ENCODE data around the gene GINS3. TPM values are rescaled to one million over a fixed set of nuclear protein-coding genes. Genes with fewer than 3 reads are reported as not detected.
"Not testable (repeated sequence)": the region's sequence is repeated elsewhere in the genome, so short reads cannot be mapped to it uniquely, and the experiment has no call there.

Gene GINS3
- polyA plus RNA-seq, 4 donors: 1.3 to 6.7 (median 3.5) TPM

- DNase-seq (no peak), FAIRE-seq (no peak)
- no peak overlapping the region for H3K4me3 ChIP-seq (ENCODE audit: low read depth in 1 of 3, low read length in 3 of 3)
- peaks cover 0 to 4% (median 2%) of the 10 kb centered on the region in 3 donors for H3K27me3 ChIP-seq (ENCODE audit: control insufficient read depth in 3 of 3, insufficient read depth in 3 of 3, low read length in 3 of 3)
- no peaks in the 10 kb centered on the region for H3K36me3 ChIP-seq (ENCODE audit: control insufficient read depth in 3 of 3, insufficient read depth in 2 of 3, low read depth in 1 of 3, low read length in 3 of 3)
- no peak overlapping the region for H3K27ac ChIP-seq (ENCODE audit: low read depth in 1 of 3, low read length in 2 of 3)
- H3K4me1 ChIP-seq (ENCODE audit: control insufficient read depth in 3 of 3, insufficient read depth in 2 of 3, low read depth in 1 of 3, low read length in 2 of 3): no peaks in the 10 kb centered on the region
- no peaks in the 10 kb centered on the region for H3K9me3 ChIP-seq (ENCODE audit: control insufficient read depth in 2 of 2, insufficient read depth in 1 of 2, low read depth in 1 of 2, low read length in 1 of 2)
These were observed 13.9 kb upstream of the GINS3 start for GRCh38 chr16:58378401-58378800.

DNA sequence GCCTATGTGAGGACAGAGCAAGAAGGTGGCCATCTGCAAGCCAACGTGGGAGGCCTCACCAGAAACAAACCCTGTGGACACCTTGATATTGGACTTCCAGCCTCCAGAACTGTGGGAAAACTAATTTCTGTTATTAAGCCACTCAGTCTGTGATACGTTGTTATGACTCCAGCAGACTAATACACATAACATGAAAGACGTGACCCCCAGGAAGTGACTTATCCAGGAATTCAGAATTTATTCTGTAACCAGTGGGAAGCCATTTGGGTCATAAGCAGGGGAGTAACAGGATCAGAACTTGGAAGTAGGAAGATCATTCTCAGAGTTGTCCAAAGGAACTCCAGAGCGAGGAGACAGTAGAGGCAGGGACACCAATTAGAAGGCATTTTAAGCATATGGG is 12.5 kb upstream of the GINS3 start:
- no peak overlapping the region for H3K4me3 ChIP-seq (ENCODE audit: low read depth in 1 of 3, low read length in 3 of 3)
- no peaks in the 10 kb centered on the region for H3K36me3 ChIP-seq (ENCODE audit: control insufficient read depth in 3 of 3, insufficient read depth in 2 of 3, low read depth in 1 of 3, low read length in 3 of 3)
- H3K27me3 ChIP-seq (ENCODE audit: control insufficient read depth in 3 of 3, insufficient read depth in 3 of 3, low read length in 3 of 3): peaks cover 2 to 4% (median 2%) of the 10 kb centered on the region in 3 donors
- no peak overlapping the region for H3K27ac ChIP-seq (ENCODE audit: low read depth in 1 of 3, low read length in 2 of 3)
- DNase-seq: no peak
- WGBS, 3 donors: 85 to 90% (median 88%) methylated on average over 4 of the region's 4 CpGs
- no peak for FAIRE-seq
- H3K9me3 ChIP-seq (ENCODE audit: control insufficient read depth in 2 of 2, insufficient read depth in 1 of 2, low read depth in 1 of 2, low read length in 1 of 2): no peaks in the 10 kb centered on the region
- H3K4me1 ChIP-seq (ENCODE audit: control insufficient read depth in 3 of 3, insufficient read depth in 2 of 3, low read depth in 1 of 3, low read length in 2 of 3): no peaks in the 10 kb centered on the region

DNA sequence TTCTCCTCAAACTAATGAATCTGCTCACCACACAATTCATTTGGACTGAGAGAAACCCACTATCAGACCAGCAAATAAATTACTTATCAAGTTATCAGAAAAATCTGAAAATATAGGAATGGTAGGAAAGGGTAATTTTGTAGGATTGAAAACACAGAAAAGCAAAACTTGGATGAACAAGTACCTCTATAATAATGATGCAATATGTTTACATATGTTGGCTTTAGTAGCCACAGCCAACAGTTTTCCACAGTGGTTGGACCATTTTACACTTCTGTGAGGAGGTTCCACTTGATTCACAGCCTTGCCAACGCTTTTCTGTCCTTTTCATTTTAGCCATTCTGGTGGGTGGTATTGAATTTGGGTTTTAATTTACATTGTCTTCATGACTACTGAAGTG is 10.6 kb upstream of the GINS3 start:
- H3K4me3 ChIP-seq (ENCODE audit: low read depth in 1 of 3, low read length in 3 of 3): no peak overlapping the region
- peaks cover 2% of the 10 kb centered on the region in 3 donors for H3K27me3 ChIP-seq (ENCODE audit: control insufficient read depth in 3 of 3, insufficient read depth in 3 of 3, low read length in 3 of 3)
- no peaks in the 10 kb centered on the region for H3K9me3 ChIP-seq (ENCODE audit: control insufficient read depth in 2 of 2, insufficient read depth in 1 of 2, low read depth in 1 of 2, low read length in 1 of 2)
- FAIRE-seq (no peak), DNase-seq (no peak)
- no peaks in the 10 kb centered on the region for H3K36me3 ChIP-seq (ENCODE audit: control insufficient read depth in 3 of 3, insufficient read depth in 2 of 3, low read depth in 1 of 3, low read length in 3 of 3)
- 75 to 84% (median 79%) methylated on average over 1 of the region's 1 CpG for WGBS, 3 donors
- no peak overlapping the region for H3K27ac ChIP-seq (ENCODE audit: low read depth in 1 of 3, low read length in 2 of 3)
- no peaks in the 10 kb centered on the region for H3K4me1 ChIP-seq (ENCODE audit: control insufficient read depth in 3 of 3, insufficient read depth in 2 of 3, low read depth in 1 of 3, low read length in 2 of 3)

GRCh38 chr16:58384437-58385055 is 7.7 kb upstream of the GINS3 start:
- H3K27me3 ChIP-seq (ENCODE audit: control insufficient read depth in 3 of 3, insufficient read depth in 3 of 3, low read length in 3 of 3): peaks cover 2 to 4% (median 2%) of the 10 kb centered on the region in 3 donors
- no peak overlapping the region for H3K4me3 ChIP-seq (ENCODE audit: low read depth in 1 of 3, low read length in 3 of 3)
- WGBS, 3 donors: 14 to 47% (median 22%) methylated on average over 5 of the region's 5 CpGs
- FAIRE-seq: no peak
- DNase-seq: peak in 1 of 2 donors; percentile 35
- H3K36me3 ChIP-seq (ENCODE audit: control insufficient read depth in 3 of 3, insufficient read depth in 2 of 3, low read depth in 1 of 3, low read length in 3 of 3): no peaks in the 10 kb centered on the region
- H3K9me3 ChIP-seq (ENCODE audit: control insufficient read depth in 2 of 2, insufficient read depth in 1 of 2, low read depth in 1 of 2, low read length in 1 of 2): no peaks in the 10 kb centered on the region
- H3K27ac ChIP-seq (ENCODE audit: low read depth in 1 of 3, low read length in 2 of 3): no peak overlapping the region
- H3K4me1 ChIP-seq (ENCODE audit: control insufficient read depth in 3 of 3, insufficient read depth in 2 of 3, low read depth in 1 of 3, low read length in 2 of 3): no peaks in the 10 kb centered on the region

- Histone ChIP-seq H3K27ac (ENCODE audit: low read depth in 1 of 3, low read length in 2 of 3) (no peak overlapping the region), H3K27me3 (ENCODE audit: control insufficient read depth in 3 of 3, insufficient read depth in 3 of 3, low read length in 3 of 3) (peaks cover 2 to 4% (median 2%) of the 10 kb centered on the region in 3 donors), H3K4me3 (ENCODE audit: low read depth in 1 of 3, low read length in 3 of 3) (no peak overlapping the region), H3K36me3 (ENCODE audit: control insufficient read depth in 3 of 3, insufficient read depth in 2 of 3, low read depth in 1 of 3, low read length in 3 of 3) (no peaks in the 10 kb centered on the region), H3K4me1 (ENCODE audit: control insufficient read depth in 3 of 3, insufficient read depth in 2 of 3, low read depth in 1 of 3, low read length in 2 of 3) (no peaks in the 10 kb centered on the region), H3K9me3 (ENCODE audit: control insufficient read depth in 2 of 2, insufficient read depth in 1 of 2, low read depth in 1 of 2, low read length in 1 of 2) (no peaks in the 10 kb centered on the region)
- WGBS, 3 donors: 81 to 84% (median 83%) methylated on average over 7 of the region's 7 CpGs
- no peak for FAIRE-seq
- DNase-seq: no peak
These were observed 7.0 kb upstream of the GINS3 start for GRCh38 chr16:58385218-58385773.

GRCh38 chr16:58389724-58390123 is 2.5 kb upstream of the GINS3 start:
- H3K27ac ChIP-seq (ENCODE audit: low read depth in 1 of 3, low read length in 2 of 3): no peak overlapping the region
- H3K27me3 ChIP-seq (ENCODE audit: control insufficient read depth in 3 of 3, insufficient read depth in 3 of 3, low read length in 3 of 3): peaks cover 0 to 6% (median 0%) of the 10 kb centered on the region in 3 donors
- no peaks in the 10 kb centered on the region for H3K9me3 ChIP-seq (ENCODE audit: control insufficient read depth in 2 of 2, insufficient read depth in 1 of 2, low read depth in 1 of 2, low read length in 1 of 2)
- no peak overlapping the region for H3K4me3 ChIP-seq (ENCODE audit: low read depth in 1 of 3, low read length in 3 of 3)
- H3K36me3 ChIP-seq (ENCODE audit: control insufficient read depth in 3 of 3, insufficient read depth in 2 of 3, low read depth in 1 of 3, low read length in 3 of 3): no peaks in the 10 kb centered on the region
- H3K4me1 ChIP-seq (ENCODE audit: control insufficient read depth in 3 of 3, insufficient read depth in 2 of 3, low read depth in 1 of 3, low read length in 2 of 3): peaks cover 0 to 3% (median 0%) of the 10 kb centered on the region in 3 donors
- FAIRE-seq (no peak), DNase-seq (no peak)

GRCh38 chr16:58393138-58393504 is 850 bp downstream of the GINS3 start:
- Histone ChIP-seq H3K9me3 (ENCODE audit: control insufficient read depth in 2 of 2, insufficient read depth in 1 of 2, low read depth in 1 of 2, low read length in 1 of 2) (no peaks in the 10 kb centered on the region), H3K27me3 (ENCODE audit: control insufficient read depth in 3 of 3, insufficient read depth in 3 of 3, low read length in 3 of 3) (peaks cover 0 to 6% (median 0%) of the 10 kb centered on the region in 3 donors), H3K36me3 (ENCODE audit: control insufficient read depth in 3 of 3, insufficient read depth in 2 of 3, low read depth in 1 of 3, low read length in 3 of 3) (no peaks in the 10 kb centered on the region), H3K4me3 (ENCODE audit: low read depth in 1 of 3, low read length in 3 of 3) (peak overlapping the region; percentile 62 to 87 (median 86)), H3K4me1 (ENCODE audit: control insufficient read depth in 3 of 3, insufficient read depth in 2 of 3, low read depth in 1 of 3, low read length in 2 of 3) (peaks cover 0 to 3% (median 0%) of the 10 kb centered on the region in 3 donors), H3K27ac (ENCODE audit: low read depth in 1 of 3, low read length in 2 of 3) (peak overlapping the region in 2 of 3 donors; percentile 32 to 35)
- WGBS, 3 donors: 48 to 61% (median 57%) methylated on average over 2 of the region's 2 CpGs
- FAIRE-seq (no peak), DNase-seq (no peak)

DNA sequence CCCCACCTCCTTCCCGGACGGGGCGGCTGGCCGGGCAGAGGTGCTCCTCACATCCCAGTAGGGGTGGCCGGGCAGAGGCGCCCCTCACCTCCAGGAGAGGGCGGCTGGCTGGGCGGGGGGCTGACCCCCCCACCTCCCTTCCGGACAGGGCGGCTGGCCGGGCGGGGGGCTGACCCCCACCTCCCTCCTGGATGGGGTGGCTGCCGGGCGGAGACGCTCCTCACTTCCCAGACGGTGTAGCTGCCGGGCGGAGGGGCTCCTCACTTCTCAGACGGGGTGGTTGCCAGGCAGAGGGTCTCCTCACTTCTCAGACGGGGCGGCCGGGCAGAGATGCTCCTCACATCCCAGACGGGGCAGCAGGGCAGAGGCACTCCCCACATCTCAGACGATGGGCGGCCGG is 4.6 kb downstream of the GINS3 start:
- 97 to 100% (median 97%) methylated on average over 12 to 26 of the region's 26 CpGs for WGBS, 3 donors
- H3K4me1 ChIP-seq (ENCODE audit: control insufficient read depth in 3 of 3, insufficient read depth in 2 of 3, low read depth in 1 of 3, low read length in 2 of 3); FAIRE-seq; H3K36me3 ChIP-seq (ENCODE audit: control insufficient read depth in 3 of 3, insufficient read depth in 2 of 3, low read depth in 1 of 3, low read length in 3 of 3); H3K27ac ChIP-seq (ENCODE audit: low read depth in 1 of 3, low read length in 2 of 3); H3K27me3 ChIP-seq (ENCODE audit: control insufficient read depth in 3 of 3, insufficient read depth in 3 of 3, low read length in 3 of 3); DNase-seq; H3K9me3 ChIP-seq (ENCODE audit: control insufficient read depth in 2 of 2, insufficient read depth in 1 of 2, low read depth in 1 of 2, low read length in 1 of 2); H3K4me3 ChIP-seq (ENCODE audit: low read depth in 1 of 3, low read length in 3 of 3): not testable (repeated sequence)
